Transverse colon (tissue), 3 donors: ENCODE results near the gene C9orf57.

Experiments used
- CTCF ChIP-seq, 5 experiments: fragments of 200-600 bp in 3 of 5; fragments of 450-650 bp in 2 of 5; sonication (generic) in 3 of 5; IDR thresholded peaks; 1 replicate in 2 of 5; 2 replicates in 3 of 5; pipeline ENCODE4 v1.5.1; 2016 to 2017; ENCODE audit warnings: antibody characterized with exemption in 5 of 5, inconsistent platforms in 3 of 5, mild to moderate bottlenecking in 2 of 5, moderate library complexity in 1 of 5
- EP300 ChIP-seq: sonication (generic); formaldehyde crosslinking; IDR thresholded peaks from one replicate; pipeline ENCODE4 v1.6.1; 2017; ENCODE audit warnings: antibody characterized with exemption, low read depth

GRCh38 chr9:72048850-72049249 is 11.6 kb downstream of the C9orf57 start:
- TF ChIP-seq CTCF (IDR thresholded peaks at IDR 0.05): no peak
- TF ChIP-seq EP300: no peak
